Stimulated activated CD8-positive, alpha-beta memory T cell treated with anti-CD3 and anti-CD28 coated beads, Interleukin-7, amount 100 ng/mL, for 4 hours (primary cell): ENCODE results near the gene TTC34.

ENCODE experiments used
- DNase-seq, 2 donors: peaks; one replicate each; pipeline ENCODE4 v3.0.0-alpha.2; 2020; ENCODE audit warnings: low read depth in 2 of 2

Gene TTC34, protein sequence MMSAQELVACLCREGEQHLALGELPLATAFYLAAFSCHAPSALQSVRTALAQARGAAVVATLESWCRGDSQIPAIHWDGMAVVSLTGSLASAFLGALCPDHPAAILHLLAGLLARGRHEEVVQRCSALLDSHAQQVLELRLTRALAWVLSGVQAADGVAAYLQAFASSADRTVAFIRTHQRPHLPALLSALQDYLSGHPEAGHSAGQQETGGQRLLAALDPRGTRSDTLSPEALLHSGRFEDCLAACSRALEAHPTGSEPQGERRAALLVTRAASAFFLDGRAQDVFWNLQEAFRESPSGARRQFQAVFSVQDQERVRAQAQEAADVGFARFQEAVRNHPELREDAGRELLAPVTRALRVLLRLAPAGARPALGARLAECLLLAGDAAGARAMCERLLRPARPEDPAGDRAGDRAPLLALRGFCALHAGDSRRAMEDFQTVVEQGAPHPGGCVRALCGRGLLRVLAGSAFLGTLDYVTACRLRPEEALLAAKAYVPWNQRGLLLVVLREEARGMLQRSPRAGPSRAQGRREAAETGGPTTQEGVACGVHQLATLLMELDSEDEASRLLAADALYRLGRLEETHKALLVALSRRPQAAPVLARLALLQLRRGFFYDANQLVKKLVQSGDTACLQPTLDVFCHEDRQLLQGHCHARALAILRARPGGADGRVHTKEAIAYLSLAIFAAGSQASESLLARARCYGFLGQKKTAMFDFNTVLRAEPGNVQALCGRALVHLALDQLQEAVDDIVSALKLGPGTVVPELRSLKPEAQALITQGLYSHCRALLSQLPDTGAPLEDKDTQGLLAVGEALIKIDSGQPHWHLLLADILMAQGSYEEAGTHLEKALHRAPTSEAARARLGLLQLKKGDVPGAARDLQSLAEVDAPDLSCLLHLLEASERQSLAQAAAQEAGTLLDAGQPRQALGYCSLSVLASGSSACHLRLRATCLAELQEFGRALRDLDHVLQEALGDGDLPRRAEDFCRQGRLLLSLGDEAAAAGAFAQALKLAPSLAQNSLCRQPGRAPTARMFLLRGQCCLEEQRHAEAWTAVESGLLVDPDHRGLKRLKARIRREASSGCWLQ

GRCh38 chr1:2801535-2802291 is at the start of gene TTC34:
TTC34 (minus strand) TSS chr1:2801693; CDS start chr1:2800827, 866 bp downstream.
- DNase-seq: peak in 1 of 2 donors; percentile 5

DNA sequence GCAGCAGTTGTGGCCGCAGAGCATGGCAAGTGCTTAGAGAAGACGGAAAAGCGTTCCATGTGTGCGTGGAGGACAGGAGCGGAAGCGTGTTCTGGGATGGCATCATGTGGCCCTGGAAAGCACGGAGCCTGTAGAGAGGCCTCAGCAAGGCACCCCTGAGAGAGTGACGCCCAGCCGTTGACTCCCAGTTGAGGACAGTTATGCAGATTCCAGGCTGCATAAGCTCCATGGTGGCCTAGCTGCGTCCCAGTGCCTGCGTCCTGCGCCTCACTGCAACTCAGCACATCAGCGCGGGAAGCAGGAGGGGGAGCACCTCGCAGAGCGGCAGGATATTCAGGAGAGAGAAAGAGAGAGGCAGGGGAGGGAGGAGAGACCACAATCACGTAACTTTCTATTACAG is 49.0 kb upstream of the TTC34 start:
- no peak for DNase-seq

DNA sequence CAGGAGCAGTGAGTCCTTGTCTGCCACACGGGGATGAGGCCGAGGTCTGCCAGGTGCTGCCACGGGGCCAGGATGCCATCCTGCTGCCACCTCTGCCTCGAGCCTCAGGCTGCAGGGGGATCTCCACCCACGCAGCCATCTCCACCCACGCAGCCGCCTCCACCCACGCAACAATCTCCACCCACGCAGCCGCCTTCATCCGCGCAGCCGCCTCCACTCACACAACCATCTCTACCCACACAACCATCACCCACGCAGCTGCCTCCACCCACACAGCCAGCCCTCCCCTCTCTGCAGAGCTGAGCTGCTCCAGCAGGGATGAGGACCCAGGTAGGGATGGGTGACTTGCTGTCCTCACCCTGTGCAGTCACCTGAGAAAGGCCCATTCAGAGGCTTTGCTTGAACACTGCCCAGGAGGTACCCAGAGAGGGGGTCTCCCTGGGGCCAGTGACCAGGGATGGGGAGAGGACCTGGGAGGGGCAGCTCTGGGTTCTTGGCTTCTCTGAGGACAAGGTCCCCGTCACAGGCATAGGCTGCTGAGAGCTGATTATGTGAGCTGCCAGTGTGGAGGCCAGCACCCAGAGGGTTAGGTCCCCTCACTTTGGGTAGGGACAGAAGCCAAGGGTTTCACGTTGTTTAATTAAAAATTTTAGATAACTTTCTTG is 46.6 kb upstream of the TTC34 start:
- DNase-seq: no peak

DNA sequence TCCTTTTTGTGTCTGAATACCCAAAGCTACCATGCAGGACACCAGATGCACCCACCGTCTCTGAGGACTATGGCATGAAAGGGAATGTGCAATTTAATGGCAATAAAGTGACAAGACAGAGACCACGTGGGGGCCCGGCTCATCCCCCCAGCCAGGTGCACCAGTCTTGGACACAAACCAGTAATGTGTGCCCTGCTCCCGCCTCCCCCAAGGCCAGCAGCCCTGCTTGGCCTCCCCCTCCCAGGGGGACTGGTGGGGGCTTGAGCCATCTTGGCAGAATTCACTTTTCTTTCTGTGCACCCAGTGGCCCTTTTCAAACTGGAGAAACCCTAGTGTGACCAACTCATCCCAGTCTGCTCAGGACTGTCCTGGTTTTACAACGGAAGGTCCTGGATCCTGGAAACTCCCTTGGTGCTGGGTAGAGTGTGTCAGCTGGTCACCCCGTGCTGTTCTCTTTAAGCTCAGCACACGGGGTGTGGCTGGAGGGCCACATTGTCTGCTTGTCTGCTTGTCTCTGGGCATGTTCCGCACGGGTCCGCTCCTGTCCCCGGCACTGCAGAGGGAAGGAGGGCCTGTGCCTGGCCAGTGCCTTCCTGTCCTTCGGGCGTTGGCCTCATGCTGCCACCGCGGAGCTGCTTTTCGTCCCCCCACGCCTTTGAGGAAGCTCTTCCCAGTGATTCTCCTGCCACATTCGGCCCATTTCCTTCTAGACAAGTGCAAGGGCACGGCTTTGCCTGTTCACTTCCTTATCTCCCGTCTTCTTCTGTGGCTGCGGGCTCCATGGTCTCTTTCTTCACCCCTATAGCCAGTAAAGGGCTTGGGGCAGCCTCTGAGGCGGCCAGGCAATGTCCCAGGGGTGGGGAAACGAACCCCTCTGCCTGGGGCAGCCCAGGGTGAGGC is 45.8 kb upstream of the TTC34 start:
- no peak for DNase-seq

- DNase-seq: no peak
Measured at GRCh38 chr1:2845869-2846268, 44.4 kb upstream of the TTC34 start.

GRCh38 chr1:2840036-2840809 is 38.7 kb upstream of the TTC34 start:
- DNase-seq: peak; percentile 22 to 23

DNA sequence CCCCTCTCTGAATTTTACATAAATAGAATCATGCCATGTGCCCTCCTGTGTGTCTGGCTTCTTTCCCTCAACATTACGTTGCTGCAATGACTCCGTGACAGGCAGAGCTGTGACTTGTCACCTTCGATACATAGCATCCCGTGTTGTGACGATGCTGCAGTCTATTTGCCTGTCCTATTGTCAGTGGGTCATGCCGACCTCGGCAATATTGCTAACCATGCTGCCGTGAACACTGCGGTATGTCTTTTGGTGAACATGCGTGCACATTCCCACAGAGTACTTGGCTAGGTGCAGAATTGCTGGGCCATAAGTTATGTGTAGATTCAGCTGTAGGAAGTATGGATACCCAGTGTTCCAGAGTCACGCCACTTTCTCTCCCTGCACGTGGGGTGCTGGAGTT is 36.3 kb upstream of the TTC34 start:
- DNase-seq: no peak

DNA sequence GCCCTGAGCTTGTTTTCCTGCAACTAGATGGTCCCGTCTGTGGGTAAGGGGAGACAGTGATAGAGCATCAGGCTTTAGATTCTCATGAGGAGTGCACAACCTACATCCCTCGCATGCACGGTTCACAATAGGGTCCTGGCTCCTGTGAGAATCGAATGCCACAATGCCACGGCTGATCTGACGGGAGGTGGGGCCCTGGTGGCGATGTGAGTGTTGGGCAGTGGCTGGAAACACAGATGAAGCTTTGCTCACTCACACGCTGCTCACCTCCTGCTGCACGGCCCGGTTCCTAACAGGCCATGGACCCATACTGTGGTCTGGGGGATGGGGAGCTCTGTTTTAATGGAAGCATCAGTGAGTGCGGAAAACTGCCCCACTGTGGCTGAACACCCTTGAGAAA is 35.8 kb upstream of the TTC34 start:
- DNase-seq: no peak

DNA sequence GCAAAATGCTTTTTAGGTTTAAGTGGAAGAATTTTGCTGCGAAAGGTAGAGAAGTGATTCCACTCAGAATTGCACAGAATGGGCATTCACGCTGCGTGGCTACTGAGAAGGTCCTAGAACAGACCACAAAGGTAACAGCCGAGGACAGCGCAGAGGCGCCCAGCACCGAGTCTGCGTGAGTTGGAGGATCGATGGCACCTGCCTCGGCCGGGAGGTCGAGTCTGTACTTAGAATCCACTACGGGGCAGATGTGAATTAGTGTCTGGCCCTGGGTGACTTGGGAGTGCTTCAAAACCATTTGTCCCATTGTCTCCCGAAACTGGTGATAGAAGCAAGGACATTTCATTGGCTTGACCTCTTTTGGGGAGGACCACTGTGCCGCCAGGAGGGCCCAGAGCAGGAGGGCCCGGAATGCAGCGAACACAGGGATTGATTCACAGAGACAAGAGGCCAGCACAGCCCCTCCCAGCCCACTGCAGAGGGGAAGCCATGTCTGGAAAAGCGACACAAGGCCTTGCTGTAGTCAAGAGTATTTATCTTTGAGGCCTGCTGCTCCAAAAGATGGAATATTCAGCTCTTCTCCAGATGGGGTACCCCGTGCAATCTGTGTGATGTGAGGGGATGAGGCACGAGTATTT is 35.0 kb upstream of the TTC34 start:
- DNase-seq: no peak

DNA sequence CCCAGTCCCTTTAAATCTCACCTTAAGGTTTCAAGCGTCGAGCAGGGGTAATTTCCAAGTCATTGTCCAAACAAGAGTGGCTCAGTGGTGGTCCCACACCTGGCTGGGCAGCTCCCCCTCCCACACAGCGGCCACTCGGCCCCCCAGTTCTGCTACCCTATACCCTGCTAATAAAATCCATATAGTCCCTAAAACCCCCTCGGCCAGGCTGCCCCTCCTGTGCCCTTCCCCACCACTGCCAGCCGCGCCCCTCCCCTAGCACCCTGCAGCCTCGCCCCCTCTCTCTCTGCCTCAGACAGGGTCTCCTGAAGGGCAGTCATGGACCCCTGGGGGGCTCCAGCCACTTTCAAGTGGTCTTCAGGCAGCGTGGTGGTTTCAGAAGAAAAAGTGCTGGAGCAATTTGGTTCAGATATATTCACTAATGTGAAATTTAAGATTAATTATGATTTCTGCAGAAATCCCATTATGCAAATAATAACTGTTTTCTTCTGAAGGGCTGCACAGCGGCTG is 34.2 kb upstream of the TTC34 start:
- no peak for DNase-seq

GRCh38 chr1:2834741-2835564 is 33.5 kb upstream of the TTC34 start:
- no peak for DNase-seq

DNA sequence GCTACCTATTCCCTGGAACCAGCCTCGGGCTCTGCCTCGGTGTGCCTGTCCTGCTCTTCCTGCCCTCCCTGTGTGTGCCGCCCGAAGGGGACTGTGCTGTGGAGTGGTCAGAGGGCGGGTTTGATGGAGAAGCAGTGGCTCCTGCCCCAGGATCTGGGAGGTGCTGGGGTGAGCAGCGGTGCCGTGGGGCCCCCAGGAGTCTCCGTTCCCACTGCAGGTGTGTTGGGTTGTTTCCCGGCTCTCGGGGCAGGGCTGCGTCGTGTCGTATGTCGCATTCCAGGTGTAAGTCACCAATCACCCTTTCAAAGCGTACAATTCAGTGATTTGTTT is 32.6 kb upstream of the TTC34 start:
- no peak for DNase-seq

GRCh38 chr1:2833454-2834145 is 32.1 kb upstream of the TTC34 start:
- DNase-seq: no peak

DNA sequence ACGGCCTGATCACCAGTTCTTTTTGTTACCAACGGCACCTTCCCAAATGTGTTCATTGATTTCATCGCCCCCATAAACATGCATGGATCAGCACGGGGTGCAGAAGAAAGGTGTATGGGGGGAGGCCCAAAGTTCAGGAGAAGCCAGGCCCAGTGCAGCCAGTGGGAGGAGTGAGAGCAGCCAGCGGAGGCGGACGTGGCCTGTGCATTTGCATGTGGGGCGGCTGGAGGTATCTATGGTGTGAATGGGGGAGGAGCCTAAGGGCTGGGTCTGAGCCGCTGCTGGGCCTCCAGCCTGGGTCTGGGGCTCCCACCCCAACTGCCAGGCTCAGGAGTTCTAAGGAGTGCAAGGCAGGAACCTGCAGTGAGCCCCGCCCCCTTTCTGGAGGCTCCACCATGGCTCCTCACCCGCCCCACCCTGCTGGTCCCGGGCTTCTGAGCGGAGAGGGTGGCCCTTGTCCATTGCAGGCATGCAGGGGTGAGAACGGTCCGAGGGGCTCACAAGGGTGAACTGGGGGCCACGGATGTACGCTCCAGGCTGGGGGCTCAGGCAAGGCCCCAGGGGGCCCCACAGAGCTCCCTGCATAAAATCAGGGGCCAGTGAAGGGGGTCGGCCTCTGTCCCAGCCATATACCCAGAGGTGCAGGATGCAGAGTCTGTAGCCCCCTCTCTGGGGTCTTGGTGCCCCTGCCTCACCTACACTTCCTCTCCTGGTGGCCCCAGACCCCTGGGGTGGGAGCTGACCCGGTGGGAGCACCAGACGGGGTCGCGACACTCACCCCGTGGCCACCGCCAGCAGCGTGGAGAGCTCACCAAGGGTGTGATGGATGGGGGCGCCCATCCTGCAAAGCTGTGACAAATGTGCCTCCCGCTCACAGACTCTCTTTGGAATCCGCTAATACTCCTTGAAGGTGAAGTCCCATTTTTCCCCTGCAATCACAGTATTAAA is 31.3 kb upstream of the TTC34 start:
- DNase-seq: no peak

DNA sequence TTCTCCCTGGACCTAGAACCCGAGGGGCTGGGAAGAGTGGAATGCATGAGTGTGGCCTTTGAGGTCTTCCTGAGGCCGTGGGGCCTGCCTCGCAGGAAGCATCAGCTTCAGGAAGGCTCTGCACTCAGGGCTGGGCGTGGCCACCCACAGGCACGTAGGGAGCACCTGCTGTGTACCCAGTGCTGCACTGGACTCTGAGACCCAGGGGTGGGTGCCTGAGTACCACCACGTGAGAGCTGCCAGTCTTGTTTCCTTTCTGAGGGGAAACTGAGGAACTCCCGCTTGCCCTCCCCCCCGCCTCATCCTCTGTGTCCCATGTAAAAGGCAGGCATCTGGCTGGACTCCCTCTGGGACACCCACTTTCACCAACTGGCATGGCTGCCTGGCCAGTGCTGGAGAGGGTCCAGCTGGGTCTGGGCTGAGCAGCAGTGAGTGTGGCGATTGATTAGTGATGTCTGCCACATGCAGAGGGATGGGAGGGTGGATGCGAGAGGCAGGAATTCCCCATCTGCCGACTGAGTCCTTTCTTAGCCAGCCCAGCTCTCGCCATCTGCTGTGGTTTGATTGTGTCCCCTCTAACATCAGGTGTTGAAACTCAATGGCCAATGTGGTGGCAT is 30.2 kb upstream of the TTC34 start:
- DNase-seq: no peak
